HG03378 (cell line): ENCODE results near the gene ATP6V0E1.

Source experiments
- ATAC-seq: cut with Tn5 transposase; IDR thresholded peaks from one replicate; pipeline ENCODE4 v1.9.1; 2021; ENCODE audit warnings: mild to moderate bottlenecking, moderate library complexity; ENCODE audit not compliant: unreplicated experiment

ATP6V0E1 gene

GRCh38 chr5:172956228-172956627 is 27.3 kb upstream of the ATP6V0E1 start:
- ATAC-seq, result no peak

- no peak for ATAC-seq
Measured at GRCh38 chr5:172956936-172957335, 26.6 kb upstream of the ATP6V0E1 start.

DNA sequence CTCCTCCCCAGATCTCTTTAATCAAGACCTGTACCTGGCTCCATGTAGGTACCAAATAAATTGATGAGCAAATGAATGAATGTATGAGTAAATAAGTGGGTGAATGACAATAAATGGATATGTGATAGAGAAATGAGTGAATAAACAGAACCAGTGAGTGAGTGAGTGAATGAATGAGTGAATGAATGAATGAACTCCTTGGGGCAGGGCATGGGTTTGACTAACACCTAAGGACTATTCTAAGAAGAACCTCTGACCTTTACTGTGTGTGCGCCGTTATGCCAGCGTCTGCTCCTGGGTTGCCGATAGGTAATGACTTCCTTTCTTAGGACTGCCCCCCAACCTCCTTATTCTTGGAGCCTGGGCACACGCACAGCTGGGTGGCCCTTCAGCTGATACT is 26.1 kb upstream of the ATP6V0E1 start:
- ATAC-seq, result no peak

- peak; percentile 22 for ATAC-seq
Measured at GRCh38 chr5:172958331-172959046, 25.1 kb upstream of the ATP6V0E1 start.

DNA sequence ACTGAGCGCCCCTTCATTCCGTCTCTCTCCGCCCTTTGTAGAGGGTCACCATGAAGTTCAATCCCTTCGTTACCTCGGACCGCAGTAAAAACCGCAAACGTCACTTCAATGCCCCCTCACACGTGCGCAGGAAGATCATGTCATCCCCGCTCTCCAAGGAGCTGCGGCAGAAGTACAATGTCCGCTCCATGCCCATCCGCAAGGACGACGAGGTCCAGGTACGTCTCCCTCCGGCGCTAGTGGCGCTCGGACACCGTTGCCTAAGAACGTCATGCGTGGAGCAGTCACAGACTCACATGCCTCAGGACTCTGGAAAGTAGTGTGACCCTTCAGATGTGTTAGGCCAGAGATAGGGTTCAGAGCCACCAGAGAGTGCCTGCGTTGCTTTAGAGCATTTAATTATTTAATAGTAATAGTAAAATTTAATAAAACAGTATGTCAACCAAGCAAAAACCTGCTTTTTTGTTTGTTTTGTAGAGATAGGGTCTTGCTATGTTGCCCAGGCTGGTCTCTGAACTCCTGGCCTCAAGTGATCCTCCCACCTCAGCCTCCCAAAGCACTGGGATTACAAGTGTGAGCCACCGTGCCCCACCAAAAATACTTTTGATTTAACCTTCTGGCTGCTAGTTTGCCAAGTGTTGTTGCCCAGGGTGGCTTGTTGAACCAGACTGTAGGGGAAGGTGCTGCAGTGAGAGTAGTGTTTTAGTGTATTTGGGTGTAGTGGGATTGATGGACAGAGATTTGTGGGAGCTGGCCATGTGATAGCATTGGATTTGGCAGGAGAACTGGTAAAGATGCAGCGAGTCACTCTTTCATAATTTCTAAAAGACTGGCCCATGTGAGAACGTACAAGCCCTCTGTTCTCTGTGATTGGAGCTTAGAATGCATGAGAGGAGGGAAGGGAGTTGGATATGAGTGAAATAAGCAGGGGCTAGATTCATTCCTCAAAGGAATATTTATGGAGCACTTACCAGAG is 23.5 kb upstream of the ATP6V0E1 start:
- ATAC-seq, result no peak

DNA sequence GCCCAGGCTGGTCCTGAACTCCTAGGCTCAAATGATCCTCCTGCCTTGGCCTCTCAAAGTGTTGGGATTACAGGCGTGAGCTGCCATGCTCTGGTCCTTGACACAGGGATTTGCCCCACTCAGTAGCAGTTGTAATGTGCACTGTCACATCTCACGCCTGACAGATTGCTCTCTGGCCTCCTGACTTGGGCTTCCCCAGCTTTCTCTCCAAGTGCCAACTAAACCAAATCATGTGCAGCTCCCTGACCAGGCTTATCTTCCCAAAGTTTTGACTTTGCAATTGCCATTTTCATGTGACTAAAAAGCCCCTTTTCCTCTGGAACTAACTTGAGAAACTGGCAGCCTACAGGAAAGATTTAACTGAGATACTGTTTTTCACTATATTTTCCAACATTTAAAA is 13.7 kb upstream of the ATP6V0E1 start:
- ATAC-seq, result no peak

GRCh38 chr5:172971482-172971881 is 12.1 kb upstream of the ATP6V0E1 start:
- no peak for ATAC-seq

- ATAC-seq, result no peak
Measured at GRCh38 chr5:172972552-172972951, 11.0 kb upstream of the ATP6V0E1 start.

DNA sequence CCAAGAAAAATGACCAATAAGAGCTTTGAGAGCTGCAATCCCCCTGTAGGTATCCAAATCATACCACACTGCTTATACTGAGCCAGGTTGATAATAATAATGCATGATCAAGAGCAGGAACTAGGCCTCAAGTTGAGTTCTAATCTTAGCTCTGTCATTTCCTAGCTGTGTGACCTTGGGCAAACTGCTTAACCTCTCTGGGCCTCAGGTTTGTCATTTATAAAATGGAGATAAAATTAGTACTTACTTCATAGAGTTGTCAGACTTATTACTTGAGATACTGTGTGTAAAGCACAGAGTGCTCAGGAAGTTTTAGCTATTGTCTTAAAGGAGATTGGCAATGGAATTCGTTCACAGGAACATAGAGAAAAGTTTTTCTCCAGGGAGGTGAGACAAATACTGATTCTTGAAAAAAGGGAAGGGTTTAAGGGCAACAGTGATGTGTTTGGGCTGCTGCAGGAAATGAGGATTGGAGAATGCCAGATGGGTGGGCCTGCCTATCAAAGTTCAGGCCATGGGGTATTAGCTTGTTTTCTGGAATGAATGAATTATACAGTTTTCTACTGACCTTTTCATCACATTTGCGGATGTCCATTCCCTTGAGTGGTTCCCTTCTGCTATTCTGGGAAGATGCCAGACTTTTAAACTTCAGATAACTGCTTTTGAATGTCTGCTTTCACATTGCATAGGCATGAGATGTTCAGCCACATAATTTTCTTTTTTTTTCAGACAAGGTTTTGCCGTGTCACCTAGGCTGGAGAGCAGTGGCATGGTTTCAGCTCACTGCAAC is 10.2 kb upstream of the ATP6V0E1 start:
- no peak for ATAC-seq

DNA sequence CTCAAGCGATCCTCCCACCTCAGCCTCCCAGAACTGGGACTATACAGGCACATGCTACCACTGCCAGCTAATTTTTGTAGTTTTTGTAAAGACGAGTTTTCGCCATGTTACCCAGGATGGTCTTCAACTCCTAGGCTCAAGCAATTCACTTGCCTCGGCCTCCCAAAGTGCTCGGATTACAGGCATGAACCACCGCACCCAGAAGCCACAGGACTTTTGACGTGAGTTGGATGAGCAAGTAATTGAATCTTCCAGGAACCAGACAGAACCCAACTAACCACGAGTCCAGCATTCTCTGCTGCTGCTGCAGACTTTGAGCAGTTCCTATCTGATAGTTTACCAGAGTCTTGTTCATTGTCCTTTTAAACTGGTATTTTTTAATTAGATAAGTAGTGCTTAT is 9.6 kb upstream of the ATP6V0E1 start:
- no peak for ATAC-seq

GRCh38 chr5:172975289-172975688 is 8.3 kb upstream of the ATP6V0E1 start:
- no peak for ATAC-seq

DNA sequence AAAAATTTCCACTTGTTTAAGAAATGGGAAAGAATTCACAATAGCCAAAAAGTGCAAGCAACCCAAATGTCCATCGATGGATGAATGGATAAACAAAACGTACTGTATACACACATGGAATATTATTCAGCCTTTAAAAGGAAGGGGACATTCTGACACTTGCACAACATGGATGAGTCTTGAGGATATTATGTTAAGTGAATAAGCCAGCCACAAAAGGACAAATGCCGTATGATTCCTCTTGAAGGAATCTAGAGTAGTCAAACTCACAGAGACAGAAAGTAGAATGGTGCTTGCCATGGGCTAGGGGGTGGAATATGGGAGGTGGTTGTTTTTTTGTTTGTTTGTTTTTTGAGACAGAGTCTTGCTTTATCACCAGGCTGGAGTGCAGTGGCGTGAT is 3.8 kb upstream of the ATP6V0E1 start:
- ATAC-seq, result no peak

- ATAC-seq, result no peak
Measured at GRCh38 chr5:172981931-172982330, 1.6 kb upstream of the ATP6V0E1 start.

DNA sequence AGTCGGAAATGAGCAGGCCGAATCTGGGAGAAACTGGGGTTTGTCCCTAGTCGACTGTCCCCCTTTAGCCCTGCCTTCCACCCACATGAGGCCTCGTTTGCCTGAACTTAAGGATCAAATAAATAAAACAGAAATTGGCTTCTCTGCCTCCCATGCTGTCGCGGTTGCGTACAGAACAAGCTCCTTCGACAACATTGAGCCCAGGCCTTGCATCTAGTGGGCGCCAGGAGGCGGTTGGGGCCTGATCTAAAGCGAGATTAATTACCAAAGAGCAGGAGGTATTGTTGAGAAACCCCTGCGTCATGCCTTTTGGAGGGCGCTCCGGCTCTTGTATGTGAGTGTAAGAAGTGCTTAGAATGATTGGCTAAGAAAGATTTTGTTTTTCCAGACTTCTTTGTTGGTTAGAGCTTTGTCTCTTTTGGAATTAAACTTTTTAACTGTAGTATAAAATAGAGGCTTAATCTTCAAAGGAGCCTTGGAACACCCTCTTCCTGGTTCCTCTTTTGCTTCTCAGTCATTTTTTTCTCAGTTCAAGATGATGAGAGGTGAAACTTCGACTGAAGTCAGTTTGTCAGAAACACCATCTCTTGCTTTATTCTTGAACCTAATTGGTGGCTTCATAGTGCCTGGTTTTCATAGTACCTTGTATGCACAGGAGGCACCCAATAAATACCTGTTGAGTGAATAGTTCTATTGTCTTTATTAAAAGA is 828 bp downstream of the ATP6V0E1 start:
- ATAC-seq, result peak; percentile 67

- no peak for ATAC-seq
Measured at GRCh38 chr5:172985596-172985995, 2.0 kb downstream of the ATP6V0E1 start.

DNA sequence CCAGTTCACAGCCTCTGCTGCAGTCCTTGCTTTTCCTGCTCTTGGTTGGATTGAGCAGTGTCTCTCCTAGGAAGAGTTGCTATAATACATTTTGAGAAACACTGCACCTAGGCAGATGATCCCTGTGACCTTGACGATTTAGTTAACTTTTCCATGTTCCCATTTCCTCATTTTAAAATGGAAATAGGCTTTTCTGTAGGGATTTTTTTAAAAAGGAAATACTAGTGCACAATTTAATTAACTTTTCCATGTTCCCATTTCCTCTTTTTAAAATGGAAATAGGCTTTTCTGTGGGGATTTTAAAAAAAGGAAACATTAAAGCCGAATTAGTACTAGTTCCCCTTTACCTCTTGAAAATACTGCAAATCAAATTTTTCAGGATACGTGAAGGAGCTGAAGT is 4.7 kb downstream of the ATP6V0E1 start:
- no peak for ATAC-seq

DNA sequence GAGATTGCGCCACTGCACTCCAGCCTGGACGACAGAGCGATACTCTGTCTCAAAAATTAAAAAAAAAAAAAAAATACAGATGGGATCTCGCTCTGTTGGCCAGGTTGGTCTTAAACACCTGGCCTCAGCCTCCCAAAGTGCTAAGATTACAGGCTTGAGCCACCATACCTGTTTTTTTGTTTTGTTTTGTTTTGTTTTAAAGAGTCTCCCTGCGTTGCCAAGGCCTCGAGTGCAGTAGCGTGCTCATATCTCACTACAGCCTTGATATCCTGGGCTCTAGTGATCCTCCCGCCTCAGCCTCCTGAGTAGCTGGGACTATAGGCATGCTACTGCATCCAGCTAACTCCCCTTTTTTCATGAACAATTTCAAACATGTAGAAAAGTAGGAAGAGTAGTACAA is 7.2 kb downstream of the ATP6V0E1 start:
- ATAC-seq, result no peak

DNA sequence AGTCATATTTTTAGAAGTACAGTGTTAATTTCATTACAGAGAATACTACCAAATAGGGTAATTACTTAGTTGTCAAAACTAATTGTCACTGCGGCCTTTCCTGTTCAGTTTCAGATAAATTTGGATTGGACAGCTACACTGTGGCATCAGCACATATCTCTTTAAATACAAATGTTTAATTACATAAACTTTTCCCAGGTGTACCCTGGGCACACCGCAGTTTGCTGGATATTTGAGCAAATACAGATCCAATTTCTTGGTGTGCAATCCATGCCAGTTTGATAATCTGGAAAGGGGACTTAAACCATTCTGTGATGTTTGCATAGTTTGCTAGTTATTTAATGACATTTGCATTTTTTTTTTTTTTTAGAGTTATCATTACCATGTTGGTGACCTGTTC is 10.8 kb downstream of the ATP6V0E1 start:
- ATAC-seq, result no peak

- no peak for ATAC-seq
Measured at GRCh38 chr5:172999372-172999973, 15.9 kb downstream of the ATP6V0E1 start.

DNA sequence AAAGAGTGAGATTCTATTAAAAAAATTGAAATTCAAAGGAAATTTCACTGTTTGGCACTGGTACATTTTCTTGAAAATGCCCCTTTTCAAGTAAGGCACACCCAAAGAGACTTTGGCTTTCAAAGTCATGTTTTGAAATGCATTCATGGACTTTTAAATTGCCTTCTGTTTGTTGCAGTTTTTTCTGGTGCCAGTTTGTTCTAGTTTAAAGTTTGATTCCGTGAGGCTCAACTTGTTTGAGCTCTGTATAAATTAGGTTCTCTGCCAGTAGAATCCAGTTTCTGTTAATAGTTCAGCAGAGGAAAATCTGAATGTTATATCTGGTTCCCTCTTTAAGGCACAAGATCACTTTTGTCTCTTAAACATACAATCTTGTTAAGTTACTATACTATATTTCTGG is 16.4 kb downstream of the ATP6V0E1 start:
- ATAC-seq, result no peak
